Suprapubic skin (tissue), 4 donors: ENCODE data around the gene PIGX.

Source experiments
- CTCF ChIP-seq, 2 donors: fragments of 200-600 bp in 1 of 2; fragments of 450-650 bp in 1 of 2; sonication (generic) in 1 of 2; IDR thresholded peaks; one replicate each; pipeline ENCODE4 v1.5.1; 2016 to 2019; ENCODE audit warnings: antibody characterized with exemption in 2 of 2, mild to moderate bottlenecking in 1 of 2, moderate library complexity in 1 of 2
- EP300 ChIP-seq: sonication (generic); formaldehyde crosslinking; IDR thresholded peaks from one replicate; pipeline ENCODE4 v1.6.1; 2017; ENCODE audit warnings: antibody characterized with exemption
- POLR2A ChIP-seq, 2 donors: fragments of 450-650 bp; IDR thresholded peaks; one replicate each; pipeline ENCODE4 v1.6.1; 2017; ENCODE audit warnings: antibody characterized with exemption in 2 of 2, mild to moderate bottlenecking in 2 of 2, moderate library complexity in 2 of 2
- POLR2AphosphoS5 ChIP-seq, 3 donors: sonication (generic); formaldehyde crosslinking; IDR thresholded peaks; one replicate each; pipeline ENCODE4 v1.6.1; 2017; ENCODE audit warnings: antibody characterized with exemption in 3 of 3

DNA sequence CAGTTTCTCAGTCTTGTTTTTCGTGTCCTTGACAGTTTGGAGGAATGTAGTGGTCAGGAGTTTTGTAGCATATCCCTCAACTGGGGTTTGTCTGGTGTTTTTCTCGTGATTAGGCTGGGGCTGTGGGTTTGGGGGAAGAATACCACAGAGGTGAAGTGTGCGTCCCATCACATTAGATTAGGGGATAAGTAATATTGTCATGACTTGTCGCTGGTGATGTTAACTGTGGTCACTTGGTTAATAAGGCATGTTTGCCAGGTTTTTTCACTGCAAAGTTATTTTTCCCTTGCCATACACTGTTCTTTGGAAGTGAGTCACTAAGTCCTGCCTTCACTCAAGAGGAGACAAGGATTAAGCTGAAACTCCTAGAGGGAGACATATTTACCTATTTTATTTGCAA is 66.6 kb downstream of the PIGX start:
- TF ChIP-seq EP300 (no peak), CTCF (IDR thresholded peaks at IDR 0.05) (no peak), POLR2A (IDR thresholded peaks at IDR 0.05) (no peak), POLR2AphosphoS5 (IDR thresholded peaks at IDR 0.05) (no peak)
